Adrenal gland (tissue), 12 donors: ENCODE measurements around the gene SPINT1. TPM values are rescaled to one million over a fixed set of nuclear protein-coding genes. Genes with fewer than 3 reads are reported as not detected.

ENCODE experiments used
- DNase-seq, 7 donors: peaks; one replicate each; pipeline ENCODE4 v3.0.0-alpha.2; 2019 to 2020
- H3K27ac ChIP-seq, 5 donors: fragments of 200-600 bp; sonication (generic) in 4 of 5; 1 replicate in 3 of 5; 2 replicates in 2 of 5; pipeline versions ENCODE4 v1.5.1 to v1.8.0; 2016 to 2020; ENCODE audit warnings: mild to moderate bottlenecking in 1 of 5
- H3K27me3 ChIP-seq: fragments of 200-600 bp; 2 replicates; pipeline ENCODE4 v1.8.0; 2021
- H3K36me3 ChIP-seq, 2 donors: fragments of 200-600 bp; replicated peaks in 1 of 2; 1 replicate in 1 of 2; 2 replicates in 1 of 2; pipeline versions ENCODE4 v1.5.1 to v1.8.0; 2018 to 2022
- H3K4me1 ChIP-seq, 2 donors: fragments of 200-600 bp; replicated peaks in 1 of 2; 1 replicate in 1 of 2; 2 replicates in 1 of 2; pipeline versions ENCODE4 v1.5.1 to v1.8.0; 2018 to 2021
- H3K4me3 ChIP-seq, 4 donors: fragments of 200-600 bp; sonication (generic) in 3 of 4; one replicate each; pipeline ENCODE4 v1.5.1; 2016 to 2018
- H3K9me3 ChIP-seq, 3 donors: fragments of 200-600 bp; sonication (generic) in 1 of 3; replicated peaks in 1 of 3; 1 replicate in 2 of 3; 2 replicates in 1 of 3; pipeline versions ENCODE4 v1.5.1 to v1.8.0; 2016 to 2021
- POLR2A ChIP-seq, 2 donors: fragments of 450-650 bp; IDR thresholded peaks; one replicate each; pipeline ENCODE4 v1.6.1; 2017; ENCODE audit warnings: antibody characterized with exemption in 2 of 2, mild to moderate bottlenecking in 2 of 2, moderate library complexity in 1 of 2
- WGBS, 4 donors: extraction: QIAGEN DNeasy Blood & Tissue Kit in 2 of 4; methylation state at CpG; one replicate each; pipeline versions ENCODE4 v1.1.5 to v1.1.7; 2013 to 2017; 5-methylcytosine and 5-hydroxymethylcytosine counted together
- intact Hi-C, 2 donors: fragments of 100-400 bp; cut with DNase I; formaldehyde crosslinking; loops; one replicate each; pipeline versions ENCODE4 v1.14.1 to v1.15.0; 2022 to 2023
- polyA plus RNA-seq, 3 donors: library from polyadenylated mRNA; stranded (reverse); fragments of 200-250 nt in 2 of 3; fragments of 350-450 nt in 1 of 3; fragmentation: Illumina TruSeq in 1 of 3; extraction: RNeasy Lipid Tissue Mini Kit (QIAGEN cat#74804) in 1 of 3; gene quantifications; one replicate each; pipeline ENCODE4 v1.2.3, GENCODE V29; 2013 to 2014
- total RNA-seq, 9 donors: library from RNA; depleted of rRNA in 4 of 9; stranded (reverse); fragments of >200 nt in 4 of 9; fragments of 120-200 nt in 1 of 9; fragmentation: NEBNext Ultra II Directional in 1 of 9; extraction: Animal tissue kit (Norgen Biotek cat#: 25700) in 1 of 9; gene quantifications; one replicate each; pipeline versions ENCODE4 v1.1.0 to v1.2.4, GENCODE V29; 2013 to 2023
- TF ChIP-seq, protein P1 (sequence below), 6 experiments: fragments of 450-650 bp in 4 of 6; fragments of 200-600 bp in 2 of 6; sonication (generic) in 1 of 6; IDR thresholded peaks; 1 replicate in 5 of 6; 2 replicates in 1 of 6; pipeline versions ENCODE4 v1.5.1 to v1.8.0; 2016 to 2021; ENCODE audit warnings: antibody characterized with exemption in 6 of 6, mild to moderate bottlenecking in 2 of 6, moderate library complexity in 1 of 6
- donor health status: healthy with polysubstance abuse.
- donor health status: Bipolar disorder and iron deficiency.
- donor health status: DM: yes; HTN: yes; CAD: no.
- donor health status: DM: no; HTN: no; CAD: no.
- donor health status: DM: no; HTN: no; CAD: no.
- donor health status: DM: yes; HTN: yes; CAD: no.

The SPINT1 gene
- total and polyA plus RNA-seq, 12 donors = 0.17 to 5.1 (median 1.2) TPM

DNA sequence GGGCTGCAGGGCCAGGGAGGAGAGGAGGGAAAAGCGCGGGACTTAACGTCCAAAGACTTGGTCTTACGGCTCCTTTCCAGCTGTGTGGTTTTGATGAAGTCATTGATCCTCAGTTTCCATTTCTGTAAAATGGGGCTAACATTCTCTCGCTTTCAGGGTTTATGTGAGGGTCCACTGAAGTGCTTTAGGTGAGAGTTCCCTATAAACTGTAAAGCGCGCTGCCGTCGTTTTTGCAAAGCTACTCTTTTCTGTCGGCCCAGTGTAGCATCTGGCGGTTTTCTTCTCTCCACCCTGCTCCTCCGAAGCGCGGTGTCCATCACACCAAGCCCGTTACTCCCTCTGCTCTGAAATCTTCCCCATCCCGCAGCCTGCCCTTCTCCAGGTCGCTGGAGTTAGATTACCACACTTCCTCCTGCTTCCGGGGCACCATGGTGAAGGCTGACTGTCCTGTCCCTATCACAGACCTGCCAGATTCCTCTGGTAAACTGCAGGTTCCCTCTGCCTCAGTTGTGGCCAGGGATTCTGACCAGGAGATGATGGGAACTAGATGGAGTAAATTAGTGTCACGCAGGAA, 35.9 kb upstream of the SPINT1 start:
- 10 to 59% (median 23%) methylated on average over 15 to 19 of the region's 19 CpGs for WGBS, 4 donors
- no peak for TF ChIP-seq POLR2A (IDR thresholded peaks at IDR 0.05)
- Histone ChIP-seq H3K4me3 (peak overlapping the region in 2 of 4 donors; percentile 93 to 94), H3K9me3 (no peaks in the 10 kb centered on the region), H3K4me1 (peaks cover 11 to 25% of the 10 kb centered on the region in 2 donors), H3K27ac (peak overlapping the region in 1 of 5 donors; percentile 97), H3K36me3 (peaks cover 0 to 12% of the 10 kb centered on the region in 2 donors), H3K27me3 (no peaks in the 10 kb centered on the region)
- intact Hi-C loops = no loop called here
- peak in 2 of 7 donors; percentile 14 to 26 for DNase-seq

DNA sequence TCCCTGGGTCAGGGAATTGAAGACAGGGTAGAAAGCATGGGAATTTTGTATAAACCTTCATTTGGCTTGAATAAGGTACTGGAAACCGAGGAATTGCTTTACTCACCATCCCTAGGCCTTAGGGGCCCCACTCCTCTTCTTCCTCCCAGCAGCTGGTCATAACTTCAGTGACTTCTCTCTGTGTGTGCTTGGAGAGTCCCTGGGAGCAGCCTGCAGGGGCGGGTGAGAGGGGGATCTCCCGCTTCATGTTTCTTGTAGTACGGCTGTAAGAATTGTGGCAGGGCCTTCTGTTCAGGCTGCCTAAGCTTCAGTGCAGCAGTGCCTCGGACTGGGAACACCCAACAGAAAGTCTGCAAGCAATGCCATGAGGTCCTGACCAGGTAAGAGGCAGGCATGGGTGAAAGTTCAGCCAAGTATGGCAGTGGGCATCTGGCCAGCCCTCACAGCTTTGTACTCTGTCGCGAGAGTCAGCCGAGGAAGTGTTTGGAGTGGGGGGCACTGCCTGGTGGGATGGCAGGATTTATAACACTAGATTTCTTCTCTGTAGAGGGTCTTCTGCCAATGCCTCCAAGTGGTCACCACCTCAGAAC, 34.9 kb upstream of the SPINT1 start:
- no peaks in the 10 kb centered on the region for H3K9me3 ChIP-seq
- H3K27ac ChIP-seq = no peak overlapping the region
- 78 to 86% (median 82%) methylated on average over 7 to 8 of the region's 8 CpGs for WGBS, 4 donors
- H3K4me1 ChIP-seq = peaks cover 11 to 25% of the 10 kb centered on the region in 2 donors
- intact Hi-C loops = no loop called here
- no peak overlapping the region for H3K4me3 ChIP-seq
- no peaks in the 10 kb centered on the region for H3K27me3 ChIP-seq
- DNase-seq = no peak
- TF ChIP-seq, protein P1, sequence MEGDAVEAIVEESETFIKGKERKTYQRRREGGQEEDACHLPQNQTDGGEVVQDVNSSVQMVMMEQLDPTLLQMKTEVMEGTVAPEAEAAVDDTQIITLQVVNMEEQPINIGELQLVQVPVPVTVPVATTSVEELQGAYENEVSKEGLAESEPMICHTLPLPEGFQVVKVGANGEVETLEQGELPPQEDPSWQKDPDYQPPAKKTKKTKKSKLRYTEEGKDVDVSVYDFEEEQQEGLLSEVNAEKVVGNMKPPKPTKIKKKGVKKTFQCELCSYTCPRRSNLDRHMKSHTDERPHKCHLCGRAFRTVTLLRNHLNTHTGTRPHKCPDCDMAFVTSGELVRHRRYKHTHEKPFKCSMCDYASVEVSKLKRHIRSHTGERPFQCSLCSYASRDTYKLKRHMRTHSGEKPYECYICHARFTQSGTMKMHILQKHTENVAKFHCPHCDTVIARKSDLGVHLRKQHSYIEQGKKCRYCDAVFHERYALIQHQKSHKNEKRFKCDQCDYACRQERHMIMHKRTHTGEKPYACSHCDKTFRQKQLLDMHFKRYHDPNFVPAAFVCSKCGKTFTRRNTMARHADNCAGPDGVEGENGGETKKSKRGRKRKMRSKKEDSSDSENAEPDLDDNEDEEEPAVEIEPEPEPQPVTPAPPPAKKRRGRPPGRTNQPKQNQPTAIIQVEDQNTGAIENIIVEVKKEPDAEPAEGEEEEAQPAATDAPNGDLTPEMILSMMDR (IDR thresholded peaks at IDR 0.05) = no peak
- TF ChIP-seq POLR2A (IDR thresholded peaks at IDR 0.05) = no peak
- H3K36me3 ChIP-seq = peaks cover 0 to 21% of the 10 kb centered on the region in 2 donors

DNA sequence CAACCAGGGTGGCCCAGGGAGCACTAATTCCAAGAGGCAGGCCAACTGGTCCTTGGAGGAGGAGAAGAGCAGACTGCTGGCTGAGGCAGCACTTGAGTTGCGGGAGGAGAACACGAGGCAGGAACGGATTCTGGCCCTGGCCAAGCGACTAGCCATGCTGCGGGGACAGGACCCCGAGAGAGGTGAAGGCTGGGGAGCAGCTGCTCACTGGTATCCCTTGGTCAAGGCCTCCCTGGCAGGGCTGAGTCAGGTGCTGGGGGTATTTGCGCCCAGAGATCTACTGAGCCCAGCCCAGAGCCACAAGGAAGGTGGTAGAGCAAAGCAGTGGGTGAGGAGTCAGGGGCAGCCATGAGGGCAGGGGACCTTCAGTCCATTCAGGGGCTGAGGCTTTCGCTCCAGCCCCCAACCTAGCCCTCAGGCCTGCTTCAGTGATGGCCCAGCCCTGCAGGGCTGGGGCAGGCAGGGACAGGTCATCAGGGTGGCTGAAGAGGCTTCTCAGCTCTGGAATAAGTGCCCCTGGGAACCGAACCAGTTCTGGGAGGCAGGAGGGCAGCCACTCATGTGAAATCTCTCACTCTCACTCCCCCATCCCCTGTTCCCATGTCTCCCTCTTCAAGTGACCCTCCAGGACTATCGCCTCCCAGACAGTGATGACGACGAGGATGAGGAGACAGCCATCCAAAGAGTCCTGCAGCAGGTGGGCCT, 31.0 kb upstream of the SPINT1 start:
- Histone ChIP-seq H3K4me3 (no peak overlapping the region), H3K27me3 (no peaks in the 10 kb centered on the region), H3K27ac (no peak overlapping the region), H3K9me3 (no peaks in the 10 kb centered on the region), H3K36me3 (peaks cover 0 to 21% of the 10 kb centered on the region in 2 donors), H3K4me1 (peaks cover 5 to 10% of the 10 kb centered on the region in 2 donors)
- TF ChIP-seq, protein P1 (IDR thresholded peaks at IDR 0.05) = no peak
- no peak for TF ChIP-seq POLR2A (IDR thresholded peaks at IDR 0.05)
- WGBS, 4 donors = 93 to 95% (median 94%) methylated on average over 7 to 12 of the region's 12 CpGs
- no peak for DNase-seq
- intact Hi-C loops = no loop called here

DNA sequence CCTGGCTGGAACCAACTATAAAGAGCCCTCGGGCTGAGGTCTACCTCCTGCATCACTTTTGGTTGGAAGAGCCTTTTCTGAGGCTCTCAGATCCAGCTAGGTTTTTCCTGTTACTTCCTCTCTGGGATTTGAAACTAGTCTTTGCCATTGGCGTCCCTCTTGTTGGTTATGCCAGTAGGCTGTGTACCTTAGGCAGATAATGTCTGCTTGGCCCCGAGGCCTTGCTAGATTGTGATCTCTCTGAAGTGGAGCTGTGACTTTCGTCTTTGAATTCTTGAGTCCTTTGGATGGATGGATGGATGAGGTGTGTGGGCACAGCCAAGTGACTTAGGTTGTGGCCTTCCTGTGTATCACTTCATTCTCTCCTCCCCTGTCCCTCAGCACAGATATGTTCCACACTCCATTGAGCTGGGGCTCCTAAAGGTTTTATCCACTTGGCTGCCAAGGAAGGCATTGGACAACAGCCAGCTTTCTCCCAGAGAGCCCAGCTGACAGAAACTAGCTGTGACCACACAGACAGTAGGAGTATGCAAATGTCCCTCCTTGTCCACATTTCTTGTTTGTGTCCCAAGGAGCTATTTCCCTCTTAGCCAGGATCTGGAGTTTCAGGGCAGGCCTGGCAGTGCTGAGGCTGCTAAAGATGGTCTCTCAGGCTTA, 28.7 kb upstream of the SPINT1 start:
- Histone ChIP-seq H3K27me3 (no peaks in the 10 kb centered on the region), H3K4me1 (no peaks in the 10 kb centered on the region), H3K27ac (no peak overlapping the region), H3K36me3 (peaks cover 0 to 21% of the 10 kb centered on the region in 2 donors), H3K4me3 (no peak overlapping the region), H3K9me3 (no peaks in the 10 kb centered on the region)
- TF ChIP-seq POLR2A (IDR thresholded peaks at IDR 0.05) = no peak
- TF ChIP-seq, protein P1 (IDR thresholded peaks at IDR 0.05) = no peak
- 84 to 95% (median 93%) methylated on average over 4 of the region's 4 CpGs for WGBS, 4 donors
- intact Hi-C loops = no loop called here
- peak in 5 of 7 donors; percentile 43 to 67 (median 57) for DNase-seq
